ENCODE measurements around the gene PTGIS. TPM values are rescaled to one million over a fixed set of nuclear protein-coding genes. Genes with fewer than 3 reads are reported as not detected.

The PTGIS gene
- total RNA-seq, 3 donors from 2014 or later: 38.7 to 41.7 (median 41.0) TPM

GRCh38 chr20:49563015-49563980 lies 4.6 kb downstream of the PTGIS start:
- H3K27ac ChIP-seq: peak overlapping the region; percentile 81 to 82
- no peak for DNase-seq (ENCODE audit: low spot score in 2 of 2)
- no peaks in the 10 kb centered on the region for H3K27me3 ChIP-seq
- H3K9me3 ChIP-seq: no peaks in the 10 kb centered on the region
- H3K36me3 ChIP-seq: no peaks in the 10 kb centered on the region
- peaks cover 0 to 12% of the 10 kb centered on the region in 2 donors for H3K4me1 ChIP-seq
- TF ChIP-seq POLR2AphosphoS5 (IDR thresholded peaks at IDR 0.05): no peak
- no peak for TF ChIP-seq CTCF (IDR thresholded peaks at IDR 0.05)
- TF ChIP-seq POLR2A (IDR thresholded peaks at IDR 0.05): no peak
- peak overlapping the region in 1 of 3 donors; percentile 3 for H3K4me3 ChIP-seq
- intact Hi-C loops (cut with DNase I; ENCODE audit: low total_unique reads): no loop called here

- Histone ChIP-seq H3K9me3 (no peaks in the 10 kb centered on the region), H3K4me3 (peak overlapping the region in 2 of 3 donors; percentile 1 to 3), H3K36me3 (no peaks in the 10 kb centered on the region), H3K4me1 (peaks cover 0 to 12% of the 10 kb centered on the region in 2 donors), H3K27ac (peak overlapping the region; percentile 81 to 82), H3K27me3 (no peaks in the 10 kb centered on the region)
- peak; percentile 49 to 76 (median 65) for TF ChIP-seq POLR2AphosphoS5 (IDR thresholded peaks at IDR 0.05)
- no peak for TF ChIP-seq POLR2A (IDR thresholded peaks at IDR 0.05)
- intact Hi-C loops (cut with DNase I; ENCODE audit: low total_unique reads): no loop called here
- peak; percentile 70 to 80 for DNase-seq (ENCODE audit: low spot score in 2 of 2)
These were observed 5.5 kb downstream of the PTGIS start for GRCh38 chr20:49562311-49563014.

GRCh38 chr20:49561806-49562205 lies 6.1 kb downstream of the PTGIS start:
- intact Hi-C loops (cut with DNase I; ENCODE audit: low total_unique reads): no loop called here
- DNase-seq (ENCODE audit: low spot score in 2 of 2): no peak
- Histone ChIP-seq H3K9me3 (no peaks in the 10 kb centered on the region), H3K4me3 (peak overlapping the region in 1 of 3 donors; percentile 1), H3K27ac (peak overlapping the region; percentile 81 to 82), H3K36me3 (no peaks in the 10 kb centered on the region), H3K4me1 (peaks cover 0 to 12% of the 10 kb centered on the region in 2 donors), H3K27me3 (no peaks in the 10 kb centered on the region)
- TF ChIP-seq POLR2A (IDR thresholded peaks at IDR 0.05) (no peak), CTCF (IDR thresholded peaks at IDR 0.05) (no peak), POLR2AphosphoS5 (IDR thresholded peaks at IDR 0.05) (no peak)

GRCh38 chr20:49561256-49561655 lies 6.7 kb downstream of the PTGIS start:
- H3K27ac ChIP-seq: peak overlapping the region; percentile 81 to 82
- no peak overlapping the region for H3K4me3 ChIP-seq
- intact Hi-C loops (cut with DNase I; ENCODE audit: low total_unique reads): no loop called here
- no peaks in the 10 kb centered on the region for H3K36me3 ChIP-seq
- H3K27me3 ChIP-seq: no peaks in the 10 kb centered on the region
- H3K9me3 ChIP-seq: no peaks in the 10 kb centered on the region
- peaks cover 0 to 12% of the 10 kb centered on the region in 2 donors for H3K4me1 ChIP-seq
- TF ChIP-seq POLR2AphosphoS5 (IDR thresholded peaks at IDR 0.05) (no peak), POLR2A (IDR thresholded peaks at IDR 0.05) (no peak), CTCF (IDR thresholded peaks at IDR 0.05) (no peak)
- DNase-seq (ENCODE audit: low spot score in 2 of 2): no peak

GRCh38 chr20:49560646-49561045 lies 7.3 kb downstream of the PTGIS start:
- Histone ChIP-seq H3K27me3 (no peaks in the 10 kb centered on the region), H3K4me1 (peaks cover 0 to 12% of the 10 kb centered on the region in 2 donors), H3K9me3 (no peaks in the 10 kb centered on the region), H3K36me3 (no peaks in the 10 kb centered on the region), H3K27ac (peak overlapping the region; percentile 81 to 82), H3K4me3 (no peak overlapping the region)
- DNase-seq (ENCODE audit: low spot score in 2 of 2): no peak
- intact Hi-C loops (cut with DNase I; ENCODE audit: low total_unique reads): no loop called here
- no peak for TF ChIP-seq POLR2AphosphoS5 (IDR thresholded peaks at IDR 0.05)
- TF ChIP-seq CTCF (IDR thresholded peaks at IDR 0.05): no peak
- no peak for TF ChIP-seq POLR2A (IDR thresholded peaks at IDR 0.05)
